HFF-Myc (cell line): Measurements from ENCODE around the gene TPX2.

ENCODE experiments used
- DNase-seq: peaks from one replicate; pipeline ENCODE4 v3.0.0-alpha.2; 2011; ENCODE audit warnings: low read depth; ENCODE audit errors: extremely low read depth
- H3K4me3 ChIP-seq: replicated peaks from 2 replicates; pipeline ENCODE4 v1.5.1; 2011; ENCODE audit warnings: low read depth, mild to moderate bottlenecking, control low read depth, low read length
- CTCF ChIP-seq: IDR thresholded peaks from 2 replicates; pipeline ENCODE4 v1.5.1; 2012; ENCODE audit warnings: mild to moderate bottlenecking, low read depth, low read length, control low read depth; ENCODE audit errors: missing control alignments

TPX2 gene

GRCh38 chr20:31801508-31801907, 62.4 kb downstream of the TPX2 start:
- no peak for TF ChIP-seq CTCF
- no peak for DNase-seq
- H3K4me3 ChIP-seq = no peak overlapping the region

GRCh38 chr20:31803552-31804291, 64.6 kb downstream of the TPX2 start:
- DNase-seq = no peak
- H3K4me3 ChIP-seq = no peak overlapping the region
- TF ChIP-seq CTCF = no peak

- no peak overlapping the region for H3K4me3 ChIP-seq
- DNase-seq = no peak
- no peak for TF ChIP-seq CTCF
Observed at GRCh38 chr20:31806564-31807355, 67.7 kb downstream of the TPX2 start.

- H3K4me3 ChIP-seq = no peak overlapping the region
- no peak for TF ChIP-seq CTCF
- DNase-seq = no peak
Observed at GRCh38 chr20:31808481-31808880, 69.4 kb downstream of the TPX2 start.

- DNase-seq = no peak
- no peak for TF ChIP-seq CTCF
- no peak overlapping the region for H3K4me3 ChIP-seq
Observed at GRCh38 chr20:31809661-31810060, 70.6 kb downstream of the TPX2 start.

GRCh38 chr20:31811198-31811597, 72.1 kb downstream of the TPX2 start:
- H3K4me3 ChIP-seq = no peak overlapping the region
- DNase-seq = no peak

More at GRCh38 chr20:31811198-31811597, 72.1 kb downstream of the TPX2 start:
- TF ChIP-seq CTCF = no peak
